ENCODE measurements around the gene PTPRN2.
"Not testable (repeated sequence)": the region's sequence is repeated elsewhere in the genome, so short reads cannot be mapped to it uniquely, and the experiment has no call there.

PTPRN2 gene

GRCh38 chr7:158527038-158527437, 60.6 kb downstream of the PTPRN2 start:
- no peak for DNase-seq (ENCODE audit: low spot score)

DNA sequence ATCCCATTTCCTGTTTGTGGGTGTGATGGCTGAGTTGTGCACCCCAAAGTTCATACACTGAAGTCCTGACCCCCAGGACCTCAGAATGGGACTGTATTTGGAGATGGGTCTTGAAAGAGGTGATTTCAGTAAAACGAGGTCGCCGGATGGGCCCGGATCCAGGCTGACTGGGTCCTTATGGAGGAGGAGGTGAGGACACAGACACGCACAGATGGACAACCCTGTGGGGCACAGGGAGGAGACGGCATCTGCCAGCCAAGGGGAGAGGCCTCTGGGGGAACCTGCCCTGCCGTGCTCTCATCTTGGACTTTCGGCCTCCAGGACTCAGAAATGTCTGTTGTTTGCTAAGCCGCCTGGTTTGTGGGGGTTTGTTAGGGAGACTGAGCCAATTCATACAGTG, 61.1 kb downstream of the PTPRN2 start:
- no peak overlapping the region for H3K27ac ChIP-seq
- no peak for TF ChIP-seq CTCF (IDR thresholded peaks at IDR 0.05)
- no peak overlapping the region for H3K4me3 ChIP-seq
- no peak for DNase-seq (ENCODE audit: low spot score)

More at GRCh38 chr7:158527038-158527437, 60.6 kb downstream of the PTPRN2 start:
- H3K4me3 ChIP-seq = no peak overlapping the region
- no peak for TF ChIP-seq CTCF (IDR thresholded peaks at IDR 0.05)
- H3K27ac ChIP-seq = no peak overlapping the region

DNA sequence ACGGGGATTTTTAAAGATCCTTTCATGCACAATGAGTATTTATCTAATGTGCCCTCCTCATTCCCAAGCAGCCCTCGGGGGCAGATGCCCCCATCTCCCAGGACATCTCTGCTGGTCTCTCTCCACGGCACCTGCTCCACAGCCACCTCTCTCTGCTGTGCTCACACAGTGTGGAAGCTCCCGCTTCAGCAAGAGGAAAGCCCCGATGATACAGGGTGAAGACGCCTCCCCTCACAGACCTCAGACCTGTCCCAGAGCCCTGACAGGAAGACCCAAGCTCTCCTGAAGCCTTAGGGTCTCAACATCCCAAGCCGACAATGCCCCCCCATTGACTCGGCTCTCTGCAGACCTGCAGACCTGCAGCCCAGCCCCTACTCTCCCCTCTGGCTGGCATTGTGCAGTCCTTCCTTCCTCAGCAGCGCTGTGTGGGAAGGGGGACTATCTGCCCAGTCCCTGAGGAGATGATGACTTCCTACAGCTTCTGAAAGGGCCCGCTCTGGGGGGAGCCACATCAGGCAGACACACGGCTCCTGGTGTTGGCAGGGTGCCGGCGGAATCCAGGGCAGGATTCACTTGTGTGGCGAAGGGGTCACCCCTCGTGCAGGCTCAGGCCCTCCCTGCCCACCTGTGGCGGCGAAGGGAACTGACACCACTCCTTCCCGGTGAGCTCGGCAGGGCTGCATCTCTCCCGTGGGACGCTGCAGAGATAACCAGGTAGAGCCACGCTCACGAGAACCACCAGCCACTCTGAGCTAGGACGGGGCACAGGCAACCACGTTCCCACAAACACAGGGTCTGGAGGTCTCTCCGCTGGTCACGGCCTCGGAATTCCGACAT, 61.8 kb downstream of the PTPRN2 start:
- TF ChIP-seq CTCF (IDR thresholded peaks at IDR 0.05) = no peak
- Histone ChIP-seq H3K4me3 (no peak overlapping the region), H3K27ac (no peak overlapping the region)
- DNase-seq (ENCODE audit: low spot score) = no peak

DNA sequence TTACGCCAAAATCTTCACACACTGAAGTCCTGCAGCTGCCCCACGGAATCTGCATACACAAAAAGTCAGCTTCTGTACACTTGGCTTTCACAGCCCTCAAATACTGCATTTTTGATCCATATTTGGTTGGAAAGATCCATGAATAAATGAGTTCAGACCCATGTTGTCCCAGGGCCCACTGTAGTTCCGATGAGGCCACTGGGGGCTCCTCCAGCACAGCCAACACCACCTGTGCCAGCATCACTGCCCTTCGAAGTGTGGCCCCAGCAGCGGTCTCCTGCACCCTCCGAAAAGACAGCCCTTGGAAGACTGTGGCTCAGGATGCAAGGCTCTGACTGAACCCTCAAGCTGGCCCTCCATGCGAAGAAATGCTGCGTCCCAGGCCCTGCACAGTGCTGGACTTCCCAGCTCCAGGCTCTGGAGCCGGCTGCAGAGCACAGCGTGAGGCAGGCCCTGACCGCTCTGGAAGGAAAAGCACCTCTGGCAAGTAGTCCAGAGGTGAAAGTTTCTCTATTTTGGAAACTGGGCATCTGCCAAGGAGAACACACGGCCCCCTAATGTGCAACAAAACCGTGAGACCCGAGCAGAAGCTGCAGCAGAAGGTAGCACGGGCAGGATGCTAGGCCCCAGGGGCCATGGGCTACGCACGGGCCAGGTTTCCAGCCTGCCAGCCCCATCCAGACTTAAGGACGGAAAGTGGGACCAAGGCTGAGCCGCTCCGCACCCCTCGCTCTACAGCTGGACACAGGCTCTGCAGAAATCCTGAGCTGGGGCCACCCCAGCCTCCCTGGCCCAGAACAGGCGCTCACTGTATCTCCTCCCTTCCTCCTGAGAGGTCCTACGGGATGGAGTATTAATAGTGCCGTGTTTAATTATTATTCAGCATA, 62.6 kb downstream of the PTPRN2 start:
- H3K4me3 ChIP-seq = no peak overlapping the region
- DNase-seq (ENCODE audit: low spot score) = no peak
- H3K27ac ChIP-seq = no peak overlapping the region

DNA sequence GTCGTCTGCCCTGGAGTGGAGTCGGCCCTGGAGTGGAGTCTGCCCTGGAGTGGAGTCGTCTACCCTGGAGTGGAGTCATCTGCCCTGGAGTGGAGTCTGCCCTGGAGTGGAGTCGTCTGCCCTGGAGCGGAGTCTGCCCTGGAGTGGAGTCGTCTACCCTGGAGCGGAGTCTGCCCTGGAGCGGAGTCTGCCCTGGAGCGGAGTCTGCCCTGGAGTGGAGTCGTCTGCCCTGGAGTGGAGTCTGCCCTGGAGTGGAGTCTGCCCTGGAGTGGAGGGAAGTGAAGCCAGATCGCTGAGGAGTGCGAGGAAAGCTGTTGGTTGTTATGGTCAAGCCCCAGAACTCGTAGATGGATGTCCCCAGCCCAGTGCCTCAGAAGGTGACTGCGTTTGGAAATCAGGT, 63.3 kb downstream of the PTPRN2 start:
- not testable (repeated sequence) for H3K27ac ChIP-seq; H3K4me3 ChIP-seq; DNase-seq (ENCODE audit: low spot score)

More for the DNA sequence above, 62.6 kb downstream of the PTPRN2 start:
- TF ChIP-seq CTCF (IDR thresholded peaks at IDR 0.05) = no peak

GRCh38 chr7:158523877-158524276, 63.7 kb downstream of the PTPRN2 start:
- H3K4me3 ChIP-seq; H3K27ac ChIP-seq; DNase-seq (ENCODE audit: low spot score): not testable (repeated sequence)

DNA sequence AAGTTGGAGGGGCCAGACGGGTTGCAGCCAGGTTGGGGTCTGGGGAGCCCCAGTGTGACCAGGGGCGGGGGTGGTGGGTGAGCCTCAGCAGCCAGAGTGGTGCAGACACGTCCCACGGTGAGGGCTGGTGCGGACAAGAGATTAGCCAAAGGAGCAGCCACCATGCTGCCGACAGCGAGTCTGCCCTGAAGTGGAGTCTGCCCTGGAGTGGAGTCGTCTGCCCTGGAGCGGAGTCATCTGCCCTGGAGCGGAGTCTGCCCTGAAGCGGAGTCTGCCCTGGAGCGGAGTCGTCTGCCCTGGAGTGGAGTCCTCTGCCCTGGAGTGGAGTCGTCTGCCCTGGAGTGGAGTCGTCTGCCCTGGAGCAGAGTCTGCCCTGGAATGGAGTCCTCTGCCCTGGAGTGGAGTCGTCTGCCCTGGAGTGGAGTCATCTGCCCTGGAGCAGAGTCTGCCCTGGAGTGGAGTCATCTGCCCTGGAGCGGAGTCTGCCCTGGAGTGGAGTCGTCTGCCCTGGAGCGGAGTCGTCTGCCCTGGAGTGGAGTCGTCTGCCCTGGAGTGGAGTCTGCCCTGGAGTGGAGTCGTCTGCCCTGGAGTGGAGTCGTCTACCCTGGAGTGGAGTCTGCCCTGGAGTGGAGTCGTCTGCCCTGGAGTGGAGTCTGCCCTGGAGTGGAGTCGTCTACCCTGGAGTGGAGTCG, 64.3 kb downstream of the PTPRN2 start:
- H3K27ac ChIP-seq; H3K4me3 ChIP-seq; DNase-seq (ENCODE audit: low spot score): not testable (repeated sequence)

DNA sequence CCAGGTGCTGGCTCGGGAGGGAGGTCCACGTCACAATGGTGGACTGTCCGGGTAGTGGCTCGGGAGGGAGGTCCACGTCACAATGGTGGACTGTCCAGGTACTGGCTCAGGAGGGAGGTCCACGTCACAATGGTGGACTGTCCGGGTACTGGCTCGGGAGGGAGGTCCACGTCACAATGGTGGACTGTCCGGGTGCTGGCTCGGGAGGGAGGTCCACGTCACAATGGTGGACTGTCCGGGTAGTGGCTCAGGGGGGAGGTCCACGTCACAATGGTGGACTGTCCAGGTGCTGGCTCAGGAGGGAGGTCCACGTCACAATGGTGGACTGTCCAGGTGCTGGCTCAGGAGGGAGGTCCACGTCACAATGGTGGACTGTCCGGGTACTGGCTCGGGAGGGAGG, 65.8 kb downstream of the PTPRN2 start:
- not testable (repeated sequence) for H3K27ac ChIP-seq; DNase-seq (ENCODE audit: low spot score)

More for the DNA sequence above, 65.8 kb downstream of the PTPRN2 start:
- H3K4me3 ChIP-seq = not testable (repeated sequence)
